Activated CD4-positive, alpha-beta T cell treated with anti-CD3 and anti-CD28 coated beads, Interleukin-2, amount 10 ng/mL, durations not matched to agents 24 days and 14 days (primary cell): ENCODE measurements around the gene SFT2D1. TPM values are rescaled to one million over a fixed set of nuclear protein-coding genes. Genes with fewer than 3 reads are reported as not detected.
A peak's percentile ranks its signal among the peaks of the same experiment; 100 is the strongest.
"Not testable (repeated sequence)": the region's sequence is repeated elsewhere in the genome, so short reads cannot be mapped to it uniquely, and the experiment has no call there.

Experiments
- DNase-seq: peaks from one replicate; pipeline ENCODE4 v3.0.0; 2022
- H3K27ac Mint-ChIP-seq: one replicate; pipeline ENCODE4 v1.8.0; 2022; ENCODE audit warnings: mild to moderate bottlenecking, mixed read lengths
- H3K27me3 Mint-ChIP-seq: one replicate; pipeline ENCODE4 v1.8.0; 2022; ENCODE audit warnings: mixed read lengths
- H3K36me3 Mint-ChIP-seq: one replicate; pipeline ENCODE4 v1.8.0; 2022; ENCODE audit warnings: low read depth, mild to moderate bottlenecking, mixed read lengths
- H3K4me1 Mint-ChIP-seq: one replicate; pipeline ENCODE4 v1.8.0; 2021; ENCODE audit warnings: mixed read lengths
- H3K4me3 Mint-ChIP-seq: one replicate; pipeline ENCODE4 v1.8.0; 2022; ENCODE audit warnings: mild to moderate bottlenecking, moderate library complexity, mixed read lengths
- H3K9me3 Mint-ChIP-seq: one replicate; pipeline ENCODE4 v1.8.0; 2021; ENCODE audit warnings: mixed read lengths
- intact Hi-C: fragments of 100-400 bp; cut with micrococcal nuclease; formaldehyde crosslinking; loops from one replicate; pipeline ENCODE4 v1.15.1; 2023
- total RNA-seq: library from RNA; stranded (reverse); gene quantifications from 2 replicates; pipeline ENCODE4 v1.2.3, GENCODE V29; 2022

The SFT2D1 gene
- total RNA-seq, result 56.9 and 61.2 TPM in 2 replicates

DNA sequence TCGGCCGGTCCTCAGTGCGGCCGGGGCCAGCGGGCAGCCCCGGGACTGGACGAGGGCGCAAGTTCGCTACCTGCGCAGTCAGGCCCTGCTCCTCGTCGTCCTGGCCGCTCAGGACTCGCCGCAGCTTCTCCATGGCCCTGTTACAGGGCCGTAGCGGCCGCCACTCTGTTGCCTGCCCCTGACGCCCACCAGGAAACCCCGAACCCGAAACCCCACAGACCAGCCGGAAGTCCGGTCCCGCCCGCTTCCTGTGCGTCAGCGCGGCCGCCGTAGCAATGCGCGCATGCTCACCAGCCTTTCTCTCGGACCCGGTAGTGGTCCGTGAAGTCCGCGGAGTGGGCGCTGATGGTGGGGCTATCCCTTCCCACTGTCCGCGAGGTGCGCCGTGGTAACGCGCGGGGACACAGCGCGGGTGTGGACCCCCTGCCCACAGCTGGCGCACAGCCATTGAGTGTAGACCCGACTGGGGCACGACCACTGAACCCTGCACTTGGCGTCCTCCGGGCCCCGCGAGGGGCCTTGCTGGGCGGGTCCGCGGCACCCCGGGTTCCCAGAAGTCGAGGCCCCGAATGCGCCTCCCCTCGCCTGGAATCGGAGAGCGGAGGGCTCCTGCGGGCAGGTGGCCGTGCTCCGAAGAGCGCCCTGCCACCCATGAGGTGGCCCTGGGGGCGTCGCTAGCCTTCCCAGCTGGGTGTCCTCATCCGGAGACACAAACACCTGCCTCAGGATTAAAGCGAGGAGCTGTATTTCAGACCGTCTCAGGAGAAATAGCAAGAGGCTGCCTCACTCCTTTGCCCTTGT, at the start of gene SFT2D1:
SFT2D1 (minus strand) TSS at position 197 of the 801 bp plus-strand sequence; CDS start at position 133, 64 bp downstream.
- Mint-ChIP-seq H3K27ac (peak within 1 kb of the TSS; percentile 93), H3K36me3 (peaks cover 3% of the 10 kb centered on the region), H3K4me3 (peak within 1 kb of the TSS; percentile 99), H3K4me1 (peaks cover 8% of the 10 kb centered on the region), H3K9me3 (no peaks in the 10 kb centered on the region), H3K27me3 (peaks cover 4% of the 10 kb centered on the region)
- intact Hi-C loops, result loop anchor here (1.0 to 5.0 kb wide), 3 partner anchors 9 to 145 kb away; no protein-coding TSS in a partner anchor
- DNase-seq, result peak; percentile 96

DNA sequence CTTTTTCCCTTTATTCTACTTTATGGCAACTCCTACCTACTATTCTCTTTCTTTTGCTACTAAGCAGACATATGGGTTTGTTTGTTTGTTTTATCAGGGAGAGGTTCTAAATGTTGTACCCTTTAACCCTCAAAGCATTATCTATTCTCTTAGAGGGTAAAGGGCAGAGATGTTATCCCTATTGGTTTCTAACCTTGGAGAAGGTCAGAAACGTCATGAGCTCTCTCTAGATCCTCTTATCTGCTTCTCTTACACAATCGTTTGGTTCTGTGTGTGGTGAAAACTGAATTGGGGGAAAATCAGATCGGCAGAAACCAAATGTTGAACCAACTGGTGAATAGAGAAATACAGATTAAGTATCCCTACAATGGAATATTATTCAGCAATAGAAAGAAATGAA, 46.8 kb upstream of the SFT2D1 start:
- DNase-seq, result no peak
- intact Hi-C loops, result no loop called here

DNA sequence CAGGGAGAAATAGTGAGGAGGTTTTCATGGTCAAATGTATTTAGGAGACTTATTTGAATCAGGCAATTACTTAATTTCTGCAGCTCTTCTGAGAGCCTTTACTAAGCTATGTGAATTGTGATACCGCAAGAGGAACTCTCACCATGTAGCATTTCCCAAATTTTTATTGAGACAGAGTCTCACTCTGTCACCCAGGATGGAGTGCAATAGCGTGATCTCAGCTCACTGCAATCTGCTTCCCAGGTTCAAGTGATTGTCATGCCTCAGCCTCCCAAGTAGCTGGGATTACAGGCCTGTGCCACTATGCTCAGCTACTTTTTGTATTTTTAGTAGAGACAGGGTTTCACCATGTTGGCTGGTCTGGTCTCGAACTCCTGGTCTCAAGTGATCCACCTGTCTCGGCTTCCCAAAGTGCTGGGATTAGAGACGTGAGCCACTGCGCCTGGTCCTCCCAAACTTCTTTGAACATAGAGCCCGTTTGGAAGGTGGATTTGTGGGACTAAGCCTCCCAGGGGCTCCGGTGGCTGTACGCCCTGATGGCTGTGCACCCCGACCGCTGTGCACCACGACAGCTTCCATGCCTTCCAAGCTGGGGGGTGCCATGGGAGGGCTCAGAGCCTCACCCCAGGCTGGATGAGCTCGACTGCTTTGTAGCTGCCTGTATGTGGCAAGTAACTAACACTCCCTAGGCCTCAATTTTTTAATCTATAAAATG, 46.1 kb upstream of the SFT2D1 start:
- Mint-ChIP-seq H3K27me3 (peaks cover 21% of the 10 kb centered on the region), H3K4me1 (peaks cover 5% of the 10 kb centered on the region), H3K36me3 (no peaks in the 10 kb centered on the region), H3K4me3 (no peak overlapping the region), H3K9me3 (no peaks in the 10 kb centered on the region), H3K27ac (no peak overlapping the region)
- intact Hi-C loops, result no loop called here
- peak; percentile 47 for DNase-seq

More for the DNA sequence above, 46.8 kb upstream of the SFT2D1 start:
- Mint-ChIP-seq H3K9me3 (no peaks in the 10 kb centered on the region), H3K27ac (no peak overlapping the region), H3K36me3 (no peaks in the 10 kb centered on the region), H3K4me3 (no peak overlapping the region), H3K4me1 (no peaks in the 10 kb centered on the region), H3K27me3 (peaks cover 23% of the 10 kb centered on the region)

DNA sequence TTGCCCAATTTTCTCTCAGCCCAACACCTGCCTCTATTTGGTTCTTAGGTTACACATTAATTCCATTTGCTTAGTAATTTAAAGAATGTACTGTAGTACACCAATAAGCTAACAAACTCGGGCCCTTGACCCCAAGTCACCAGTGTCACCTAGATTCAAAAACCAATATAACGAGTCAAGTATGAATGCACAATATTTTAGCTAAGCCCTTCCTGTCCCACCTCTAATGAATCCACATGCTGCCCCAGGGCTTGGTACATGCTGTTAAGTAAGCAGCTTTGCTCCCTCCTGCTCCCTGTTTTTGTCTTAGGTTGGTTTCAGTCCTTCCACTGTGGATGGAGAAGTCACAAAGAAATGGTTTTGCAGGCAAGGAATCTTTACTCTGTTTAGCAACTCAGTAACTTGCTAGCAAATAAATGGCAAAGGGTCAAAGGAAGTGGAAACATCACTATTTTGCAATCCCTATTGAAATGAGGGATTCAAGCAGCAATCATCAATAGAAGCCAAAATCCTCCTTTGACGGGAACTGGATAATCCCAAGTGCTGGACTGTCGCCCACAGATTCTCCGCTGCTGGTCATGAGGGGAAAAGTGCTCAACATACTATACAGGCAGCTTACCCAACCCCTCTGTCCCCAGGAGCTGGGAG, 45.4 kb upstream of the SFT2D1 start:
- DNase-seq, result peak; percentile 50
- H3K27me3 Mint-ChIP-seq, result peaks cover 19% of the 10 kb centered on the region
- no peaks in the 10 kb centered on the region for H3K36me3 Mint-ChIP-seq
- no peaks in the 10 kb centered on the region for H3K9me3 Mint-ChIP-seq
- no peak overlapping the region for H3K4me3 Mint-ChIP-seq
- H3K4me1 Mint-ChIP-seq, result peaks cover 5% of the 10 kb centered on the region
- intact Hi-C loops, result no loop called here
- no peak overlapping the region for H3K27ac Mint-ChIP-seq

DNA sequence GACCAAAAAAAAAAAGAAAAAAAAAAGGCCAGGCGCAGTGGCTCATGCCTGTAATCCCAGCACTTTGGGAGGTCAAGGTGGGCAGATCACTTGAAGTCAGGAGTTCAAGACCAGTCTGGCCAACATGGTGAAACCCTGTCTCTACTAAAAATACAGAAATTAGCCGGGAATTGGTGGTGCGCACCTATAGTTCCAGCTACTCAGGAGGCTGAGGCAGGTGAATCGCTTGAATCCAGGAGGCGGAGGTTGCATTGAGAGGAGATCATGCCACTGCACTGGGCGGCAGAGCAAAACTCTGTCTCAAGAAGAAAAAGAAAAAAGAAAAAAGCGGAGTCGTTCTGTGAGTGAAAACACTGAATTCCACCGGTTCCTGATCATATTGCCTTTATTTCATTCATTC, 44.8 kb upstream of the SFT2D1 start:
- H3K4me3 Mint-ChIP-seq, DNase-seq, H3K9me3 Mint-ChIP-seq, H3K27ac Mint-ChIP-seq, H3K4me1 Mint-ChIP-seq, H3K36me3 Mint-ChIP-seq, intact Hi-C loops: not testable (repeated sequence)
- peaks cover 13% of the 10 kb centered on the region for H3K27me3 Mint-ChIP-seq

DNA sequence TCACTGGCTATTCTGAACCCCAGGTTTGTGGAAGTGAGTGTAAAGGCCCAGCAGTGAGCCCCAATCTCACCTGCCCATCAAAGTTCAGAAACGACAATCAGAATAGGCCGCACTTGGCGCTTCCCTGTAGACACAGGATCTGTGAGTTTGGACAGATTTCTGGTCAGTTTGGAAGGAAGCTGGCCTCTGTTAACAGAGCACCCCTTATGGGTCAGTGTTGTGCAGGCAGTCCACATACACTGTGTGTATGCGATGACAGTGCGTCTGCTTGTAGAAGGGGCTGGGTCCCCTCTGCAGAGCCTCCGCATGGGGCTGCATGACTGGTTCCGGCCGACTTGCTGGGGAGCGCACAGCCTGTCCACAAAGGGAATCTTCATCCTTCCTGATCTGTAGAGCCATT, 43.8 kb upstream of the SFT2D1 start:
- intact Hi-C loops, result no loop called here
- H3K36me3 Mint-ChIP-seq, result no peaks in the 10 kb centered on the region
- peaks cover 13% of the 10 kb centered on the region for H3K27me3 Mint-ChIP-seq
- H3K27ac Mint-ChIP-seq, result no peak overlapping the region
- no peak overlapping the region for H3K4me3 Mint-ChIP-seq
- H3K4me1 Mint-ChIP-seq, result peaks cover 13% of the 10 kb centered on the region
- no peaks in the 10 kb centered on the region for H3K9me3 Mint-ChIP-seq
- peak; percentile 50 for DNase-seq

DNA sequence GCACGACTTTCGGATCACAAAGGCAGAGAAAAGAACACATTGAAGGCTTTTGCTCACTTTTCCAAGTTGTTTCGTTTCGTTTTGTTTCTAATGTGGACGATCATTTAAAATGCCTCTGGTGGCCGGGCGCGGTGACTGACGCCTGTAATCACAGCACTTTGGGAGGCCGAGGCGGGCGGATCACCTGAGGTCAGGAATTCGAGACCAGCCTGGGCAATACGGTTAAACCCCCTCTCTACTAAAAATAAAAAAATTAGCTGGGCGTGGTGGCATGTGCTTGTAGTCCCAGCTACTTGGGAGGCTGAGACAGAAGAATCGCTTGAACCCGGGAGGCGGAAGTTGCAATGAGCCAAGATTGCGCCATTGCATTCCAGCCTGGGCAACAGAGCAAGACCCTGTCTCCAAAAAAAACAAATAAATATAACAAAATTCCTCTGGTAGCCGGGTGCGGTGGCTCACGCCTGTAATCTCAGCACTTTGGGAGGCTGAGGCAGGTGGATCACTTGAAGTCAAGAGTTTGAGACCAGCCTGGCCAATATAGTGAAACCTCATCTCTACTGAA, 41.5 kb upstream of the SFT2D1 start:
- not testable (repeated sequence) for H3K27me3 Mint-ChIP-seq, H3K36me3 Mint-ChIP-seq, H3K9me3 Mint-ChIP-seq
- H3K27ac Mint-ChIP-seq, result peak overlapping the region; percentile 75
- intact Hi-C loops, result loop anchor here (1.0 to 5.0 kb wide), 9 partner anchors 33 to 1443 kb away; partner anchors contain the start of genes AFDN, CEP43, PRR18 and RNASET2
- peak overlapping the region; percentile 86 for H3K4me3 Mint-ChIP-seq
- DNase-seq, result peak; percentile 79
- H3K4me1 Mint-ChIP-seq, result peaks cover 13% of the 10 kb centered on the region

DNA sequence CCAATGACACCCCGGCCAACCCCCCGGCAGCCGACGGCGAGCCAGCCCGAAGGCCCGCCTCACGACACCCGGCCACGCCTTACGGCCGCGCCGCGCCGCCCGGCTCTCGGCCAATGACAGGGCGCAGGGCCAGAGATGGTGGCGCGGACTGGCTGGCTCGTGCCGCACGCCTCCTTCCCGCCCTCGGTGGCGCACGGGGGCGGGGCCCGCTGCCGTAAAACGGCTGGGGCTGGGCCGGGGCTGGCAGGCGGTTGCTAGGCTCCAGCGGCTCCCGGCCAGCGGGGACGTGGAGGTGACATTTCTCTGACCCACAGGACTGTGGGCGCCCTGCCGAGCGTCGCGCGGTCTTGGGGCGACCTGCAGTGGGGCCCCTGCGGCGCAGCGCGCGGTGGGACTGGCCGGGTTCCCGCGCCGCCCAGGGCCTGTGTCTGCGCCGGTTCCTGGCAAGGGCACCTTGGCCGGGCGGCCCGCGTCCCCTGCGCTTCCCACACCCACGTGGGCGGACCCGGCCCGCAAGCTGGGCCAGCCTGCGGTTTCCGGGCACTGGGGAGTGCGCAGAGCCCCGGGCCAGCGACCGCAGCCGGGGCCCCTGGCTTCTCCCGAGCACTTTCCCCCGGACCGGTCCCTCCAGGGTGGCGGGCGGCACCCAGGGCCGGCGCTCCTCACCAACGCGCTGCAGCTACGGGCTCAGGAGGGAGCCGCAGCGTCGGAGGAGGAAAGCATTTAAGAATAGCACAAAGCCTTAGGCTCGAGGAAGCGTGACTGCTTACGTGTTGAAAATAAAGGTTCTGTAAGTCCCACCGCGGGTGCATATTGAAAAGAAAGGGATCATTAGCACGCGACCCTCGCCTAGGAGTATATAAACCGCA, 40.8 kb upstream of the SFT2D1 start, which contains the start of gene MPC1:
MPC1 (minus strand) TSS at position 8 of the 869 bp plus-strand sequence. CDS start 64 bp downstream, outside the sequence.
- Mint-ChIP-seq H3K9me3 (no peaks in the 10 kb centered on the region), H3K4me1 (peaks cover 13% of the 10 kb centered on the region), H3K27me3 (peaks cover 5% of the 10 kb centered on the region), H3K36me3 (no peaks in the 10 kb centered on the region), H3K4me3 (peak within 1 kb of the TSS; percentile 88), H3K27ac (peak within 1 kb of the TSS; percentile 75)
- intact Hi-C loops, result loop anchor here (1.0 to 5.0 kb wide), 9 partner anchors 34 to 1444 kb away; partner anchors contain the start of genes AFDN, CEP43, PRR18 and RNASET2
- peak; percentile 99 for DNase-seq

DNA sequence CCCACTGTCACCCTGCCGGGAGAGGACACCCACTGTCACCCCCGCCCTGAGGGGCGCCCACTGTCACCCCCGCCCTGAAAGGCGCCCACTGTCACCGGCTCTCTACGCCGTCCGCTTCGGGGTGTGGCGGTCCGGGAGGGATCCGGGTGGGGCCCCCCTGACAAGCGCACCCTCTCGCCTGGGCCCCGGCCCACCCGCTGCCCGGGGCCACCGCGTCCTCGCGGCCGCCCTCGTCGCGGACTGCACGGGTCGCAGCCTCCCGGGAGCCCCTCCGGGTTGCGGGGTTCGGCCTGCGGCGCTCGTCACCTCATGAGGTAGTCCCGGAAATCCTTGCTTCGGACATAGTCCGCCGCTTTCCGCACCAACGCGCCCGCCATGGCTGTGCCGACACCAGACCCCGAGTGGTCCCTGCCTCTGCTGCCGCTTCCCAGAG, 40.2 kb upstream of the SFT2D1 start:
- Mint-ChIP-seq H3K27me3 (peaks cover 2% of the 10 kb centered on the region), H3K27ac (peak overlapping the region; percentile 59), H3K4me1 (peaks cover 13% of the 10 kb centered on the region), H3K4me3 (peak overlapping the region; percentile 88), H3K36me3 (no peaks in the 10 kb centered on the region), H3K9me3 (no peaks in the 10 kb centered on the region)
- intact Hi-C loops, result loop anchor here (2.0 to 5.0 kb wide), 6 partner anchors 35 to 1445 kb away; partner anchors contain the start of genes AFDN, CEP43, PRR18 and RNASET2
- DNase-seq, result no peak

DNA sequence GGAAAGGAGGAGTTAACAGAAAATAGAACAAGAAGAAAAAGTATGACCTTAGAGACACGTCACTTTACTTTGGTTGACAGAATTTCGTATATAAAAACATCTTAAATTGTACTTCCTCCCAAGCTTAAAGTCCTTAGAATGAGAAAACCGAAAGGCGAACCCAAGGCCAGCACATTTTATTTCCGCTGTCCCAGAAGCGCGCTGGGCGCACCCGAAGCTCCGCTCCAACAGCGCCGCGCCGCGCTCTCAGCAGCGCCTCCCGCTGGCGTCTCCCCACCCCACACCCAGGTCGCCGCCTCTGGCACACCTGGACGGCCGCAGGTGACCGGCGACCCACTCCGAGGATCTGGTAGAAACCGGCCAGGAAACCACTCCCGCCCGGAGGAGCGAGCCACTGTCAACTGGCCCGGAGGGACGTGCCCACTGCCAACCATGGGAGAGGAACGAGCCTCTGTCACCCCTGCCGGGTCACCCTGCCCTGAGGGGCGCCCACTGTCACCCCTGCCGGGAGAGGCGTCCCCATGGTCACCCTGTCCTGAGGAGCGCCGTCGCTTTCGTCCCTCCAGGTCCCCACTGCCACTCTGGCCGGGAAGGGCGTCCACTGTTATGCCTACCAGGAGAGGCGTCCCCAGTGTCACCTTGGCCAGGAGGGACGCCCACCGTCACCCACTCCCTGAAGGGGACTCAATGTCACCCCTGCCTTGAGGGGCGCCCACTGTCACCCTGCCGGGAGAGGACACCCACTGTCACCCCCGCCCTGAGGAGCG, 39.6 kb upstream of the SFT2D1 start:
- intact Hi-C loops, result loop anchor here (2.0 to 5.0 kb wide), 6 partner anchors 35 to 1445 kb away; partner anchors contain the start of genes AFDN, CEP43, PRR18 and RNASET2
- no peaks in the 10 kb centered on the region for H3K36me3 Mint-ChIP-seq
- DNase-seq, result peak; percentile 93
- H3K9me3 Mint-ChIP-seq, result no peaks in the 10 kb centered on the region
- H3K4me1 Mint-ChIP-seq, result peaks cover 13% of the 10 kb centered on the region
- H3K4me3 Mint-ChIP-seq, result peak overlapping the region; percentile 88
- peak overlapping the region; percentile 59 for H3K27ac Mint-ChIP-seq
- no peaks in the 10 kb centered on the region for H3K27me3 Mint-ChIP-seq

DNA sequence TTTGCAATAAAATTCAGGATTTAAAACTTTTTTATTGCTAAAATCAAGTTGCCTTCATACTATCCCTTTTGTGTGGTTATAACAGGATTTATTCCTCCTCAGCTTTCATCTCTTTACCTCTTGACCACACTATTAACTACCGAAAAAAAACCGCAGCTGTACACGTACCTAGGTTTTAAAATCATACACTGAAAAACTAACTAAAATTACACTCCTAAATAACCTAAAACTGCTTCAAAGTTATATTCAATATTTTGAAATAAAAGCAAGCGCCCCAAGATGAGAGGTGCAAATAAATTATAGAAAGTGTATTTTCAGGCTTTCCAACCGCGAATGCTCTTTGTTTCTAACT, 39.0 kb upstream of the SFT2D1 start:
- H3K27me3 Mint-ChIP-seq, result no peaks in the 10 kb centered on the region
- no peaks in the 10 kb centered on the region for H3K9me3 Mint-ChIP-seq
- intact Hi-C loops, result loop anchor here (5.0 kb wide), 3 partner anchors 36 to 1446 kb away; partner anchors contain the start of genes AFDN and RNASET2
- H3K27ac Mint-ChIP-seq, result peak overlapping the region; percentile 59
- H3K36me3 Mint-ChIP-seq, result no peaks in the 10 kb centered on the region
- H3K4me1 Mint-ChIP-seq, result peaks cover 13% of the 10 kb centered on the region
- no peak for DNase-seq
- H3K4me3 Mint-ChIP-seq, result peak overlapping the region; percentile 88

DNA sequence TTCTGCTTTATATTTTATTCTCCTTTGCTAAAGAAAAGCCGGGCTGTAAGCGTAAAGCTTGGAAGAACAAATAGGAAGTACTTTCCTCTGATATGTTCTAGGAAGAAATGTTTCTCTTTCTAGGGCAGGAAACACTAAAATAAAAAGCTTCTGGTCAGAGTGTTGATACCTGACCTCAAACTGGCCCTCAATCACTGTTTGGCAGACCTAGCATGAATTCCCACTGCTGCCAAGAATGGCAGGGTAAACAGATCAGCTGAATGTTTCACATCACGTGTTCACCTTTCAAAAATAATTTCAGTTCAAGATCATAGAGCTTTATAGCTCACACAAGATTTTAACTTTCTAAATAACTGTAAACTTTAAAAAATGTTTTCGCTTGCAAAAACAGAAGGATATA, 37.5 kb upstream of the SFT2D1 start:
- Mint-ChIP-seq H3K9me3 (no peaks in the 10 kb centered on the region), H3K27me3 (no peaks in the 10 kb centered on the region), H3K4me3 (no peak overlapping the region), H3K4me1 (peaks cover 13% of the 10 kb centered on the region), H3K27ac (no peak overlapping the region), H3K36me3 (no peaks in the 10 kb centered on the region)
- no peak for DNase-seq
- intact Hi-C loops, result loop anchor here (5.0 kb wide), 3 partner anchors 38 to 1448 kb away; partner anchors contain the start of genes AFDN and RNASET2
